Measurements from ENCODE around the gene SDF4.

Gene SDF4

GRCh38 chr1:1168451-1169411 lies 63.1 kb downstream of the SDF4 start:
- DNase-seq (ENCODE audit: low read depth in 2 of 2, low spot score in 1 of 2), result no peak

GRCh38 chr1:1167841-1168450 lies 63.9 kb downstream of the SDF4 start:
- no peak for DNase-seq (ENCODE audit: low read depth in 2 of 2, low spot score in 1 of 2)

- no peak for DNase-seq (ENCODE audit: low read depth in 2 of 2, low spot score in 1 of 2)
Measured at GRCh38 chr1:1167398-1167821, 64.4 kb downstream of the SDF4 start.
